Measurements from ENCODE around the gene CES2.

GRCh38 chr16:66913081-66913480 lies 22.2 kb upstream of the CES2 start:
- TF ChIP-seq TCF7 (CRISPR knock-in tag; IDR thresholded peaks at IDR 0.05; ENCODE audit: low read depth) (no peak), NFYB (CRISPR knock-in tag; conservative IDR thresholded peaks at IDR 0.05; ENCODE audit: low read depth) (no peak), E2F5 (CRISPR knock-in tag; IDR thresholded peaks at IDR 0.05) (no peak), SMAD4 (CRISPR knock-in tag; IDR thresholded peaks at IDR 0.05) (no peak)

All from WTC11 (cell line).